Testis (tissue), 2 donors: Measurements from ENCODE around the gene AP5Z1.

ENCODE experiments used
- POLR2A ChIP-seq: fragments of 450-650 bp; IDR thresholded peaks from one replicate; pipeline ENCODE4 v1.6.1; 2017; ENCODE audit warnings: antibody characterized with exemption, mild to moderate bottlenecking, moderate library complexity
- TF ChIP-seq, protein P1 (sequence below), 3 experiments: fragments of 450-650 bp in 2 of 3; fragments of 200-600 bp in 1 of 3; sonication (generic) in 1 of 3; IDR thresholded peaks; one replicate each; pipeline ENCODE4 v1.5.1; 2016 to 2019; ENCODE audit warnings: antibody characterized with exemption in 3 of 3, mild to moderate bottlenecking in 2 of 3, moderate library complexity in 1 of 3

DNA sequence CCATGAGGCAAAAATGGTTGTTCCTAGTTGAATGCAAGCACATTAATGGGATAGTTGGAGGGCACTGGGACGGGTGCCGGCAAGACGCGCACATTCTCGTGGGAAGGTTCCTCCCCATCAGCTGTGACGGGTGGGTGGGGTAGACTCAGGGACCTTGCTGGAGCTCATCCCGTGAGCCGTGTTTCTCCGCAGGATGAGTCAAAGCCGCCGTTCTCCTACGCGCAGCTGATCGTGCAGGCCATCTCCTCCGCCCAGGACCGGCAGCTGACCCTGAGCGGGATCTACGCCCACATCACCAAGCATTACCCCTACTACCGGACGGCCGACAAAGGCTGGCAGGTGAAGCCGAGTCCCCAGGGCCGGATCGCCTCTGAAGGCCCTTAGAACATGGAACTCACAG is 20.4 kb upstream of the AP5Z1 start:
- TF ChIP-seq, protein P1, sequence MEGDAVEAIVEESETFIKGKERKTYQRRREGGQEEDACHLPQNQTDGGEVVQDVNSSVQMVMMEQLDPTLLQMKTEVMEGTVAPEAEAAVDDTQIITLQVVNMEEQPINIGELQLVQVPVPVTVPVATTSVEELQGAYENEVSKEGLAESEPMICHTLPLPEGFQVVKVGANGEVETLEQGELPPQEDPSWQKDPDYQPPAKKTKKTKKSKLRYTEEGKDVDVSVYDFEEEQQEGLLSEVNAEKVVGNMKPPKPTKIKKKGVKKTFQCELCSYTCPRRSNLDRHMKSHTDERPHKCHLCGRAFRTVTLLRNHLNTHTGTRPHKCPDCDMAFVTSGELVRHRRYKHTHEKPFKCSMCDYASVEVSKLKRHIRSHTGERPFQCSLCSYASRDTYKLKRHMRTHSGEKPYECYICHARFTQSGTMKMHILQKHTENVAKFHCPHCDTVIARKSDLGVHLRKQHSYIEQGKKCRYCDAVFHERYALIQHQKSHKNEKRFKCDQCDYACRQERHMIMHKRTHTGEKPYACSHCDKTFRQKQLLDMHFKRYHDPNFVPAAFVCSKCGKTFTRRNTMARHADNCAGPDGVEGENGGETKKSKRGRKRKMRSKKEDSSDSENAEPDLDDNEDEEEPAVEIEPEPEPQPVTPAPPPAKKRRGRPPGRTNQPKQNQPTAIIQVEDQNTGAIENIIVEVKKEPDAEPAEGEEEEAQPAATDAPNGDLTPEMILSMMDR (IDR thresholded peaks at IDR 0.05), result no peak
- TF ChIP-seq POLR2A, result no peak
